ENCODE data around the gene BAK1.

The BAK1 gene

GRCh38 chr6:33579828-33580714 lies at the start of gene BAK1:
BAK1 (minus strand) TSS chr6:33580276; CDS start chr6:33577604, 2,672 bp downstream.
- Histone ChIP-seq H3K4me1 (peaks cover 60% of the 10 kb centered on the region), H3K4me2 (peak within 1 kb of the TSS; percentile 97), H3K4me3 (peak within 1 kb of the TSS; percentile 95), H3K9ac (peak within 1 kb of the TSS; percentile 93), H3K27ac (peak within 1 kb of the TSS; percentile 89), H3K9me3 (no peaks in the 10 kb centered on the region), H3K36me3 (peaks cover 29% of the 10 kb centered on the region), H3K27me3 (no peaks in the 10 kb centered on the region), H4K20me1 (peaks cover 11% of the 10 kb centered on the region)
- TF ChIP-seq Cebpa-rat (IDR thresholded peaks at IDR 0.05), result no peak

- Histone ChIP-seq H3K36me3 (peaks cover 34% of the 10 kb centered on the region), H3K9ac (no peak overlapping the region), H3K27me3 (no peaks in the 10 kb centered on the region), H3K4me2 (no peak overlapping the region), H4K20me1 (peaks cover 91% of the 10 kb centered on the region), H3K9me3 (no peaks in the 10 kb centered on the region), H3K4me1 (peaks cover 36% of the 10 kb centered on the region), H3K4me3 (no peak overlapping the region), H3K27ac (no peak overlapping the region)
- TF ChIP-seq Cebpa-rat (IDR thresholded peaks at IDR 0.05), result no peak
Measured at GRCh38 chr6:33628401-33628964, 48.4 kb upstream of the BAK1 start.

- Histone ChIP-seq H3K4me2 (no peak overlapping the region), H3K27ac (no peak overlapping the region), H3K4me3 (no peak overlapping the region), H3K9me3 (no peaks in the 10 kb centered on the region), H3K4me1 (peaks cover 36% of the 10 kb centered on the region), H4K20me1 (peaks cover 91% of the 10 kb centered on the region), H3K36me3 (peaks cover 35% of the 10 kb centered on the region), H3K27me3 (no peaks in the 10 kb centered on the region), H3K9ac (no peak overlapping the region)
- TF ChIP-seq Cebpa-rat (IDR thresholded peaks at IDR 0.05), result no peak
Measured at GRCh38 chr6:33627876-33628275, 47.8 kb upstream of the BAK1 start.

GRCh38 chr6:33624856-33625255 lies 44.8 kb upstream of the BAK1 start:
- H4K20me1 ChIP-seq, result peaks cover 72% of the 10 kb centered on the region
- no peak for TF ChIP-seq Cebpa-rat (IDR thresholded peaks at IDR 0.05)
- no peaks in the 10 kb centered on the region for H3K9me3 ChIP-seq
- H3K27ac ChIP-seq, result no peak overlapping the region
- no peaks in the 10 kb centered on the region for H3K27me3 ChIP-seq
- H3K4me2 ChIP-seq, result no peak overlapping the region; the same call in 1 of the 2 replicates
- H3K36me3 ChIP-seq, result peaks cover 35% of the 10 kb centered on the region
- H3K9ac ChIP-seq, result no peak overlapping the region
- no peak overlapping the region for H3K4me3 ChIP-seq
- H3K4me1 ChIP-seq, result peaks cover 42% of the 10 kb centered on the region

GRCh38 chr6:33623895-33624381 lies 43.9 kb upstream of the BAK1 start:
- H3K4me2 ChIP-seq, result peak overlapping the region; percentile 94; the same call in 1 of the 2 replicates
- no peak overlapping the region for H3K27ac ChIP-seq
- no peak overlapping the region for H3K9ac ChIP-seq
- no peaks in the 10 kb centered on the region for H3K9me3 ChIP-seq
- peaks cover 72% of the 10 kb centered on the region for H4K20me1 ChIP-seq
- TF ChIP-seq Cebpa-rat (IDR thresholded peaks at IDR 0.05), result no peak
- H3K36me3 ChIP-seq, result peaks cover 35% of the 10 kb centered on the region
- H3K4me1 ChIP-seq, result peaks cover 52% of the 10 kb centered on the region
- no peak overlapping the region for H3K4me3 ChIP-seq
- H3K27me3 ChIP-seq, result no peaks in the 10 kb centered on the region

- H3K36me3 ChIP-seq, result peaks cover 28% of the 10 kb centered on the region
- no peak for TF ChIP-seq Cebpa-rat (IDR thresholded peaks at IDR 0.05)
- H3K27me3 ChIP-seq, result no peaks in the 10 kb centered on the region
- peak overlapping the region; percentile 81 for H3K9ac ChIP-seq
- H3K4me3 ChIP-seq, result peak overlapping the region; percentile 90
- H3K4me2 ChIP-seq, result peak overlapping the region; percentile 94
- H3K9me3 ChIP-seq, result no peaks in the 10 kb centered on the region
- no peak overlapping the region for H3K27ac ChIP-seq
- H4K20me1 ChIP-seq, result peaks cover 60% of the 10 kb centered on the region
- H3K4me1 ChIP-seq, result peaks cover 49% of the 10 kb centered on the region
Measured at GRCh38 chr6:33622456-33623431, 42.7 kb upstream of the BAK1 start.

GRCh38 chr6:33621711-33622388 lies 41.8 kb upstream of the BAK1 start:
- Histone ChIP-seq H3K9ac (peak overlapping the region; percentile 81), H3K4me3 (peak overlapping the region; percentile 90), H4K20me1 (peaks cover 51% of the 10 kb centered on the region), H3K4me1 (peaks cover 52% of the 10 kb centered on the region), H3K27me3 (no peaks in the 10 kb centered on the region), H3K27ac (peak overlapping the region; percentile 83), H3K36me3 (peaks cover 21% of the 10 kb centered on the region), H3K9me3 (no peaks in the 10 kb centered on the region), H3K4me2 (peak overlapping the region; percentile 94)
- no peak for TF ChIP-seq Cebpa-rat (IDR thresholded peaks at IDR 0.05)

GRCh38 chr6:33620856-33621710 lies 41.0 kb upstream of the BAK1 start, which contains the start of gene ITPR3:
ITPR3 (plus strand) TSS chr6:33621322; CDS start chr6:33621603, 281 bp downstream.
- Histone ChIP-seq H3K36me3 (peaks cover 14% of the 10 kb centered on the region; the same call in 1 of the 2 replicates), H3K9me3 (no peaks in the 10 kb centered on the region), H3K4me3 (peak within 1 kb of the TSS; percentile 90), H3K4me1 (peaks cover 60% of the 10 kb centered on the region), H3K9ac (peak within 1 kb of the TSS; percentile 81), H4K20me1 (peaks cover 43% of the 10 kb centered on the region), H3K27me3 (no peaks in the 10 kb centered on the region), H3K27ac (peak within 1 kb of the TSS; percentile 83), H3K4me2 (peak within 1 kb of the TSS; percentile 94)
- TF ChIP-seq Cebpa-rat (IDR thresholded peaks at IDR 0.05), result peak; percentile 7; the same call in 1 of the 2 replicates

Data from BLaER1 (cell line).